NCI-H526 treated with DMSO at 0.1 percent for 48 hours (cell line): Measurements from ENCODE around the gene SIX3.

Experiments used
- DNase-seq: peaks from one replicate; lab custom pipeline; 2025; lab: John Stamatoyannopoulos, UW

The SIX3 gene

GRCh38 chr2:44943693-44944101 lies 2.2 kb downstream of the SIX3 start:
- DNase-seq: no peak

DNA sequence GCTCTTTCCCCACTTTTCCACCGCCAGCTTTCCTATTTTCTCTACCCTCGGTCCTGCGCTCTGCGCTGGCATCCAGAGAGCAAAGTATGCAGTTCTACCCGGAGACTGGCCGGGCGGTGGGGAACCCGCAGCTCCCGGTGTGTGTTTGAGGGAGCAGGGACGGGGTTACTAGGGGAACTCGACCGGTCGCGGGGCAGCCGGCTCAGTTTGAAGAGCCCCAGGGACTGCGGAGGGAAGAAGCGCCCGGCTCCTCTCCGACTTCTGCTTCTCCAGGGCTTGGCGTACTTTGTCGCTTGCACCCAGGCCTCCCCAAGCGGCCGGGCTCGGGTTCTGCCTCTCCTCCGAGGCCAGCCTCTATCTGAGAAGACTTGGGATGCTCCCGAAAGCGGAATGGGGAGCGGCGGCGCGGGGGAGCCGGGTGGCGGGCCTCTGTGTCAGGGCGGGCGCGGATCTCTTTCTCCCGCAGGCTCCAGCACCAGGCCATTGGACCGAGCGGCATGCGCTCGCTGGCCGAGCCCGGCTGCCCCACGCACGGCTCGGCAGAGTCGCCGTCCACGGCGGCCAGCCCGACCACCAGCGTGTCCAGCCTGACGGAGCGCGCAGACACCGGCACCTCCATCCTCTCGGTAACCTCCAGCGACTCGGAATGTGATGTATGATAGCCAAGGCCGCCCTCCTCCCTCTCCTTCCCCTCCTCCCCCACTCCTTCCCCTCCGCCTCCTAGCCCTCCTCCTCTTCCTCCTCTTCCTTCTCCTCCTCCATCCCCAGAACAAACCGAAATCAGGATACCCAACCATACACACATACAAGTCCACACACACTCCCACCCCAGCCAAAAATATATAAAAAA lies 2.8 kb downstream of the SIX3 start:
- no peak for DNase-seq

- DNase-seq: no peak
These were observed 3.6 kb downstream of the SIX3 start for GRCh38 chr2:44944952-44945612.

DNA sequence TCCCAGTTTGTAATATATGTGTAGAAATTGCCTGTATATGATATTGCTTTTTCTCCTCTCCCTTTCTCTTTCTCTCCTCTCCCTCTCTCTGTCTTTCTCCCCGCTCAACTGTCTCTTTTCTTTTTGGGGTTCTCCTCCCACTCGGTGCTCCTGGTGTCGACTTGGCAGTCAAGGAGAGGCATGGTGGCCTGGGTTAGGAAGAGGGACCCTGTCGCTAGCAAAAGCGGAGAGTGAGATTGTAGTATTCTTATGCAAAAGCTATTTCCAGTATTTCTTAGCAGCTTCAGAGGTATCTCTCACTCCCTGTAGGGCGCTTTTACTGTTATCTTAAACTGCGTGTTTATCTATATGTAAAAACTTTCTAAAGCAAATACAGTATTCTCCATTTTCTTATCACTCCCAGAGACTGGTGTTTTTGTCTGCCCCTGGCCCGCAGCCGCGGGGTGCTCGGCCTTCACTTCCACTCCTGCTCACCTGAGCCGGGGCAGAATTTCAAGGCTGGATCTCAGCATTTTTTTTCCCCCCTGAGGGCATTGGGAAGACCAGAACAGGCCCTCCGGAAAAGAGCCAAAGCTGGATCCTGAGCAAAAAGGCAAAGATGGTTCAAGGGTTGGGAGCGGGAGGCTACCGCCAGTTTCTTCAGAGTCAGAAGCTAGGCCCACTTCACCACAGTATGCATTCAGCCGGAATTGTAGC lies 4.3 kb downstream of the SIX3 start:
- no peak for DNase-seq

DNA sequence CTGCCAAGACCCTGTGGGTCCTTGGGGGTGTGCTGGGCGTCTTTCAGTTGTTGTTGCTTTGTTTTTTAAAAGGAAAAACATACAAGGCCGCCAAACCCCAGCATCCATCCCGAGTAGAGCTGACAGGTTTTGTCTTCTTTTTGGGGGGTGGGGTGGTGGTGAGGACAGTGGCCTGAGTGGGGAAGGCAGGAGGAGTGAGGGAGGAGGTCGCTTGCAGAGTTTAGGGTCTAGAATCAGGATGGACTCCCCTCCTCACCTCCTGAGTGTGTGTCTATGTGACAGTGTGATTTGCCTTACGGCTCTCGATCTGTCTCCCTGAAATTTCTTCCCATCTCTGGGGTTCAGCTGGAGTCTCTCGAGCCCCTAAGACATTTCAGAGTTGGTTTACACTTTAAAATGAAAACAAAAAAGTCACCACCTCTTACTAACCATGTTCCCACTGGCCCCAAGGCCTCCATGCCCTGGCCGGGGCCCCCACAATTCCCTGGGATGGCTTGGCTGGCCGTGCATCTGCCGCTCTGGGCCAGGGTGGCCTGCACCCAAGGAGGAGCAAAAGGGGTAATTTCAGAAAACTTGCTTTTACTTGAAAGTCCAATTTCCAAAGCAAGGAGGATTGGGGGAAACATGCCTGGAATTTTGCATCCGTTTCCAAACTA lies 5.0 kb downstream of the SIX3 start:
- no peak for DNase-seq

- no peak for DNase-seq
These were observed 5.5 kb downstream of the SIX3 start for GRCh38 chr2:44947028-44947375.

DNA sequence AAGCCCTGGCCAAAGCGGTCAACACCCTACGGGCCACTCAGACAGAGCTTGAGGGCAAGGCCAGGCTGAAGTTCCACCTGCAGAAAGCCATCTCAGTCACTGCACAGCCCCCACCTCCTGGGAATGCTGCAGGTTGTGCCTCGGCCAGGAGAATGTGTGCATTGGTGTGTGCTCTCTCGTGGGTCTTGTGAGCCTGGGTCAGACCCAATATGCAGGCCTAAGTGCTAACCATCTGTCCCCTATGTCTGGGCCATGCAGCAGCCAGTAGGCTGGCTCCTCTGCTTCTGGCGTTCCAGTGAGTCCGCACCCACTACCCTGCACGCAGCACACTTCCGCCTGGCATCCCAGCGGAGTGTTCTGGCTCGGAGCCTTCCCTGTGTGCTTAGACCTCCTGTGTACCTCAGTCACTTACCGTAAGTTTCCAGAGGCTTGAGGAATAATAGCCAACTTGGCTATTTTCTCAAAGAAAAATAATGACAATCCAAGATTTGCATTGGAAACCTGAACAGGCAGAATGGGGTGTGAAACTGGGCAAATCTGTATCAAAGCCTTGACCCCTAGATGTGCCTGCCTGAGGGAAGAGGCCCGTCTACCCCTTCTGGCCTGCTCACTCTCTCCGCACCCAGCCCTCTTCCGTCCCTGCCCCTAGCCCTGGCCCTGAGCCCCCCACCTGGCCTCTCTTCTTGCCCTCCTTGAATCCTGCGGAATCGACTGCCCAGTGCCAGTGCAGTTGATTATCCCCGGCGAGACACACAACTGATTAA lies 7.2 kb downstream of the SIX3 start:
- no peak for DNase-seq

GRCh38 chr2:44949329-44950151 lies 8.0 kb downstream of the SIX3 start:
- DNase-seq: no peak

DNA sequence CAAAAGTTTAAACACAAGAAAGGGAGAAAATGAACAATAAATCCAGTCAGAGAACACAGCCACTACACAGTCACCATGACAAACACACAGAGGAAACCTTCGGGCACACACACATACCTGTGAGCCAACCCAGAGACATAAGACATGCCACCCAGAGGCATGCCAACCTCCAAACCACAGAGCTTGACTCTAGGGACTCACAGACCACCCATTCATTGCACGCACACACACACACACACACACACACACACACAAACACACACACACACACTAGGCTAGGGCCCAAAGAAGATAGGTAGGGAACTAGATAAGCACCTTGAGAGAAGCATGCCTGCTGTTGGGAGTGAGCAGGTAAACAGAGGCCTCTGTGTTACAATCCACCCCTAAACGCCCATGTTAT lies 9.1 kb downstream of the SIX3 start:
- no peak for DNase-seq

DNA sequence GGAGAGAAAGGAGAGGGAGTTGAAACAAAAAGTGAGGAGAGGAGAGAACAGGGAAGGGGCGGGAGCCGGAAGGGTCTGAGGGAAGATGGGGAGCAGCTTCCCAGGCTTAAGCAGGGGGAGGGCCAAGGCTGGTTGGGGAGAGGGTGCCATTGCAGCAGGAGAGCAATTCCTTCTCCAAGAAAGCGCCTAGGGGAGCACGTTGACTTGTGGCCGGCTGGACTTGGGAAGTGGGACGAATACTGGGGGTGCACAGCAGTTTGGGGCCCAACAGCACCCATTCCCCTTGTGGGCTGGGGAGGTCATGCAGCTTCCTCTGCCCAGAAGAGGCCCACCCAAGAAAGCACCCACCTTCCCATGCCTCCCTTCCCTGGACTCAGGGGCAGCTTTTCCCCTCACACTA lies 9.6 kb downstream of the SIX3 start:
- no peak for DNase-seq

DNA sequence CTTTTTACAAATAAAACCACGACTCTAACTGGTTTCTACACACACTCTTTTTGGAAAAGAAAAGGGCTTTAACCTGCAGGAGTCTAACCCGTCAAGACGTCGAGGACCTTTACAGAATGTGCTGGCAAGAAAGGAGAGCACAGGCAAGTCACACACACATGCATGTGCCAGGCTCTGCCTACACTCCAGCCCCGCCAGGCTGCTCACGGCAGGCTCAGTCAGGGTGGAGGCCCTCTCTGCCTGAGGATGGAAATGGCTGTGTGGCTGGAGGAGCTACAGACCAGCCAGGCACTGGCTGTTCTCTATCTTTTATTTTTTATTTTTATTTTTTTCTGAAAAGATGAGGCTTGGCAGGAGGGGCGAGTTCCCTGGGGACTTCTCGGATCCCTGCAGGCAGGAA lies 10.2 kb downstream of the SIX3 start:
- no peak for DNase-seq

- peak; percentile 66 for DNase-seq
These were observed 10.8 kb downstream of the SIX3 start for GRCh38 chr2:44952143-44952805.

DNA sequence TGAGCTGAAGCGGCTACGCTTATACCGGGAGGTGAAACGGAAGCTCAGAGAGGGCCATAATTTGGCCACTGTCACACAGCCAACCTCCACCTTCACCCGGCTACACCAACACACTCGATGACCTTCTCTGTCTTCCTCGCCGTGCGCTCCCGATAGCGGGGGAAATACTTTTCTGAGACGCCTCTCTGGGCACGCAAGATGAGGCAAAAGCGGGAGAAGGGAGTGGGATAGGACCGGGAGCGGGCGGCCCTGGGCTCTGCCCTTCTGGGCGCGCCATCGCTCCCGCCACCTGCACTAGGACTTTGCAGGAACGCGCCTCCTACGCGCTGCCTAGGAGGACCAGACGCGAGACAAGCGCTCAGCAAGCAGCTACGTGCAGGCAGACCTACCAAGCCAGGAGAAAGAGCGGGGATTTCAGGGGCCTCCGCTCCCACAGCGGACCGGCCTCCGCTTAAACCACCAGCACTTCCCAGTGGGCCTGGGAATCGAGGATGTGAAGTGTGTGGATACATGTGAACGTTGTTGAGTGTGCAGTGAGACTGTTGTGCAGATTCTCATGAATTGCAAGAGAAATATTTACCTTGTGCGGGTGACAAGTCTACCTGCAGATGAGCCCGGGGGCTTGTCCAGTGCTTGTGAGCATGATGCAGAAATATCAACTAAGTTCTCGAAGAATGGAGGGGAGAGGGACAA lies 11.4 kb downstream of the SIX3 start:
- no peak for DNase-seq

DNA sequence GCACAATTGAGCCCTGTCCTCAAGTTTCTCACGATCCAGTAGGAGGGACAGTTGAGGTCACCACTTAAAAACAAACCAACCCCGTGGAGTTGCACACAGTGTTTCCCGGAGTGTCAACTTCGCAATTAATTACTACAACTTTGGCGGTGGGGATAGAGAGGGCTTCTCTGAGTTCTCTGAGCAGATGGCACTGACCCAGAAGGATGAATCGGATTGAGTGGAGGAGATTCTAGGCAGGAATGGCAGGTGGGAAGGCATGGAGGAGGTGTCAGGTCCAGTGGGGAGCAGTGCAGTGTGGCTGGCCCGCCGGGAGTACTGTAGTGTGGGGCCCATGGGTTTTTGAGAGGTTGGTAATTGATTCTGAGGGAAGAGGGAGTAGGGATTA lies 12.0 kb downstream of the SIX3 start:
- DNase-seq: no peak

- DNase-seq: no peak
These were observed 13.0 kb downstream of the SIX3 start for GRCh38 chr2:44954447-44954888.

GRCh38 chr2:44954889-44955592 lies 13.5 kb downstream of the SIX3 start:
- no peak for DNase-seq

DNA sequence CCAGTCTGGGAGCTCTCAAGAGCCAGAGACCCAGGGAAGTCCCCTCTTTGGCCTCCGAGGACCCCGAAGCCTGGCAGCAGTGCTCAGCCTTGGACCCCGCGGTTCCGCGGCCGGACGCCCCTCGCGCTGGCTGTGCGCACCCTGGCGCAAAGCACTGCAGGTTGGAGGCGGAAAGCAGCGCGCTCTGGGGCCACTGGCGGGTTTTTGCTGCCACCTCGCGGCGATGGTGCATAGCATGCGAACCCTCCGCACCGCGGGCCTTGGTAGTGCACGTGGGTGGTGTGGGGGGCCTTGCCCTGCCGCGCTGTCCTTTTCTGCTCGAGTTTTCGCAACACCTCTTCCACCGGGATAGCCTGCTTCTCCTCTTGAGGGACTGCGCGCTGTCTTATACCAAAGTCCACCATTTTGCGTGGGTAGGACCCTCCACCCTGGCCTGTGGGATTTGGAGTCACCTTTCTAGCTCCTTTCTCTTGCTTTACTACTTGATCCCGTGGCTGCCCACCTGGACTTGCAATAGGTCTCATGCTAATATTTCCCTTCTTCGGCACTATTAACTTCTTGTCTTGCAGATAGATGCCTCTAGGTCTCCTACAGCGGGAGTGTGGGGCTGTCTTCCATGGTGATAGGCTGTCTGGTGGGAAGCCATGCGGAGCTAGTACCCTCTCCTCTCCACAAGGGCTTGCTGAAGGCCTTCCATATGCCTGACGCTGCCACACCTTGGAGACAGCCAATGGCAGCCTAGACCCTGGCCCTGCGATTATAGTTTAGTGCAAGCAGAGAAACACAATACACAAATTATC lies 14.3 kb downstream of the SIX3 start:
- DNase-seq: peak; percentile 14

DNA sequence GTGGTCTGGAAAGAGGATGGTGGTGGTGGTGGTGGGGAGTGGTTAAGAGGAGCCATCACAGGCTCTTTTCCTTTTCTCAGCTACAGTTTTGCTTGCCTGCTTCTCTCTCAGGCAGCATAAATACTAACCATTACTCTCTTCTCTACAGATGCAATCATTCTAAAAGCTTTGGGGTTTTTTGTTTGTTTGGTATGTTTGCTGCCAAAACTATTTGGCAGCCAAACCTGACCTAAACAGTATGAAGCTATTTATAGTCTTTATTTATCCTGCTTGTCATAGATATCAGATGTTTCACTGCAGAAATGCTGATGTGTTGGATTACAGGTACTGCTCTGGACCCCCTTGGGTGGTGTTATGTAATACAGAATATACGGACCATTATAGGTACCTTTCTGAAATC lies 15.3 kb downstream of the SIX3 start:
- DNase-seq: no peak
